Calu3 (cell line): ENCODE measurements around the gene EMC8. TPM values are rescaled to one million over a fixed set of nuclear protein-coding genes. Genes with fewer than 3 reads are reported as not detected.

Experiments
- BruUV-seq: library from RNA; stranded (reverse); fragments of 400-500 nt; replicated peaks from 2 replicates; lab custom pipeline; 2021; lab: Mats Ljungman, UMichigan
- CTCF ChIA-PET: fragments of 300-600 bp; sonication (Branson Sonifier 250); formaldehyde crosslinking; loops from one replicate; lab custom pipeline; 2022; ENCODE audit warnings: antibody characterized with exemption; lab: Charles Lee
- DNase-seq: peaks from one replicate; pipeline ENCODE4 v3.0.0; 2022
- H3K27ac Mint-ChIP-seq: one replicate; pipeline ENCODE4 v1.8.0; 2022; ENCODE audit warnings: mixed read lengths; ENCODE audit not compliant: unreplicated experiment
- H3K27me3 Mint-ChIP-seq: one replicate; pipeline ENCODE4 v1.8.0; 2022; ENCODE audit warnings: mixed read lengths; ENCODE audit not compliant: unreplicated experiment
- H3K36me3 Mint-ChIP-seq: one replicate; pipeline ENCODE4 v1.8.0; 2022; ENCODE audit warnings: mild to moderate bottlenecking, moderate library complexity, mixed read lengths; ENCODE audit not compliant: insufficient read depth, unreplicated experiment
- H3K4me1 Mint-ChIP-seq: one replicate; pipeline ENCODE4 v1.8.0; 2022; ENCODE audit warnings: mild to moderate bottlenecking, low read depth, mixed read lengths; ENCODE audit not compliant: unreplicated experiment
- H3K4me3 Mint-ChIP-seq: one replicate; pipeline ENCODE4 v1.8.0; 2022; ENCODE audit warnings: mild to moderate bottlenecking, low read depth, moderate library complexity, mixed read lengths; ENCODE audit not compliant: unreplicated experiment
- H3K9me3 Mint-ChIP-seq: one replicate; pipeline ENCODE4 v1.8.0; 2022; ENCODE audit warnings: low read depth, mixed read lengths; ENCODE audit not compliant: unreplicated experiment
- intact Hi-C: fragments of 100-400 bp; cut with micrococcal nuclease; formaldehyde crosslinking; loops from one replicate; pipeline ENCODE4 v1.10.0; 2022; ENCODE audit not compliant: unreplicated experiment
- total RNA-seq: library from RNA; stranded (reverse); gene quantifications from 2 replicates; pipeline ENCODE4 v1.2.3, GENCODE V29; 2022
- TF ChIP-seq, protein P1 (sequence below): fragments of 200-600 bp; IDR thresholded peaks from one replicate; pipeline ENCODE4 v1.8.0; 2022; ENCODE audit warnings: antibody characterized with exemption; ENCODE audit not compliant: unreplicated experiment

The EMC8 gene
- total RNA-seq, 1 experiment from 2014 or later: 62.7 TPM

DNA sequence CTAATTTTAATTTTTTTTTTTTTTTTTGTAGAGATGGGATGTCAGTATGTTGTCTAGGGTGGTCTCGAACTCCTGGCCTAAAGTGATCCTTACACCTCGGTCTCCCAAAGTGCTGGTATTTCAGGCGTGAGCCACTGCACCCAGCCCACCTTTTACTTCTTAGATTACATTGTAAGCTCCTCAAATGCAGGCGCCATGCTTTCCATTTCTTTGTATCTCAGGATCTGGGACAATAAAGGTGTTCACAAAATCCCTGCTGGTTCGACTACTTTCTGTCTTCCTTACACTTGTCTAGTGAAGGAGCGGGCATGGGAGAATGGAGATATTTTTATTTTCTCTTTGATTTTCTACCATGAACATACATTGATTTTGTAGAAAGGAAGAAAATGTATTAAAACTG is 25.2 kb downstream of the EMC8 start:
- Mint-ChIP-seq H3K27ac (no peak overlapping the region), H3K4me1 (peaks cover 10% of the 10 kb centered on the region), H3K9me3 (no peaks in the 10 kb centered on the region), H3K4me3 (no peak overlapping the region), H3K36me3 (peaks cover 11% of the 10 kb centered on the region), H3K27me3 (no peaks in the 10 kb centered on the region)
- intact Hi-C loops: no loop called here
- DNase-seq: no peak
- TF ChIP-seq, protein P1, sequence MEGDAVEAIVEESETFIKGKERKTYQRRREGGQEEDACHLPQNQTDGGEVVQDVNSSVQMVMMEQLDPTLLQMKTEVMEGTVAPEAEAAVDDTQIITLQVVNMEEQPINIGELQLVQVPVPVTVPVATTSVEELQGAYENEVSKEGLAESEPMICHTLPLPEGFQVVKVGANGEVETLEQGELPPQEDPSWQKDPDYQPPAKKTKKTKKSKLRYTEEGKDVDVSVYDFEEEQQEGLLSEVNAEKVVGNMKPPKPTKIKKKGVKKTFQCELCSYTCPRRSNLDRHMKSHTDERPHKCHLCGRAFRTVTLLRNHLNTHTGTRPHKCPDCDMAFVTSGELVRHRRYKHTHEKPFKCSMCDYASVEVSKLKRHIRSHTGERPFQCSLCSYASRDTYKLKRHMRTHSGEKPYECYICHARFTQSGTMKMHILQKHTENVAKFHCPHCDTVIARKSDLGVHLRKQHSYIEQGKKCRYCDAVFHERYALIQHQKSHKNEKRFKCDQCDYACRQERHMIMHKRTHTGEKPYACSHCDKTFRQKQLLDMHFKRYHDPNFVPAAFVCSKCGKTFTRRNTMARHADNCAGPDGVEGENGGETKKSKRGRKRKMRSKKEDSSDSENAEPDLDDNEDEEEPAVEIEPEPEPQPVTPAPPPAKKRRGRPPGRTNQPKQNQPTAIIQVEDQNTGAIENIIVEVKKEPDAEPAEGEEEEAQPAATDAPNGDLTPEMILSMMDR: no peak
- CTCF ChIA-PET: interaction anchor here (0.7 kb wide), 1 partner anchor 382 kb away, joined by 3 read pairs; no protein-coding TSS in a partner anchor
- BruUV-seq: no TSS peak

DNA sequence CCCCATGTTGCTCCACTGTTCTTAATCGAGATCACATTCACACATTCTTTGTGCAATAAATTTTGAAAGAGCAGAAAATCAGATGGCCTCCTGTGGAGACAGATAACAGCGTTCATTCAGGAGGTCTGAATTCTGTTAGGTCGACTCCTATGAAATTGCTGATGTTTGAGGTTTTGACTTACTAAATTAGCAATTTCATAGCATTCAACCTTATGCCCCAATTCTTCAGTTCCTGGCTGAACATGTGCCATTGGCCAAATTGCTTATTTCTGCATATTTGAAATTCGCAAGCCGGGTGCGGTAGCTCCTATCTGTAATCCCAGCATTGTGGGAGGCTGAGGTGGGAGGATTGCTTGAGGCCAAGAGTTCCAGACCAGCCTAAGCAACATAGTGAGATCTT is 26.3 kb downstream of the EMC8 start:
- BruUV-seq: no TSS peak
- H3K9me3 Mint-ChIP-seq: no peaks in the 10 kb centered on the region
- CTCF ChIA-PET: no interaction called here
- H3K27me3 Mint-ChIP-seq: no peaks in the 10 kb centered on the region
- H3K4me1 Mint-ChIP-seq: peaks cover 12% of the 10 kb centered on the region
- peaks cover 9% of the 10 kb centered on the region for H3K36me3 Mint-ChIP-seq
- intact Hi-C loops: no loop called here
- H3K27ac Mint-ChIP-seq: no peak overlapping the region
- no peak for DNase-seq
- TF ChIP-seq, protein P1: no peak
- no peak overlapping the region for H3K4me3 Mint-ChIP-seq

DNA sequence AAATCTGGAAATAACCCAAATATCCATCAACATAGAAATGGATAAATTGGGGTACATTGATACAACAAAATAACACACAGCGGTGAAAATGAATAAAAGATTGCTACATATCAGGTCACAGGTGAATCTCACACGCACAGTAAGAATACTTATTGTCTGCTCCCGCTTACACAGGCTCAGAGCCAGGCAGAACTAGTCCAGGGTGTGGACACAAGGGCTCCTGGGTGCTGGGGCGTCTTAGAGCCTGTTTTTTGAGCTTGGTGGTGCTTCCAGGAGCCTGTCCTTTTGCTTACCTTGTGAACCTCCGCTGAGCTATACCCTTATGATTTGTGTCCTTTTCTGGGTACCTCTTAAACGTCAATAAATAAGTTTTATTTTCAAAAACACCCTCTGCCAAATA is 28.6 kb downstream of the EMC8 start:
- CTCF ChIA-PET: interaction anchor here (0.5 to 0.7 kb wide), 2 partner anchors 10 to 23 kb away, joined by 3 to 4 read pairs; no protein-coding TSS in a partner anchor
- intact Hi-C loops: no loop called here
- no TSS peak for BruUV-seq
- Mint-ChIP-seq H3K4me1 (peaks cover 14% of the 10 kb centered on the region), H3K27ac (no peak overlapping the region), H3K9me3 (no peaks in the 10 kb centered on the region), H3K36me3 (peaks cover 10% of the 10 kb centered on the region), H3K4me3 (no peak overlapping the region), H3K27me3 (peaks cover 8% of the 10 kb centered on the region)
- DNase-seq: no peak
- TF ChIP-seq, protein P1: no peak

DNA sequence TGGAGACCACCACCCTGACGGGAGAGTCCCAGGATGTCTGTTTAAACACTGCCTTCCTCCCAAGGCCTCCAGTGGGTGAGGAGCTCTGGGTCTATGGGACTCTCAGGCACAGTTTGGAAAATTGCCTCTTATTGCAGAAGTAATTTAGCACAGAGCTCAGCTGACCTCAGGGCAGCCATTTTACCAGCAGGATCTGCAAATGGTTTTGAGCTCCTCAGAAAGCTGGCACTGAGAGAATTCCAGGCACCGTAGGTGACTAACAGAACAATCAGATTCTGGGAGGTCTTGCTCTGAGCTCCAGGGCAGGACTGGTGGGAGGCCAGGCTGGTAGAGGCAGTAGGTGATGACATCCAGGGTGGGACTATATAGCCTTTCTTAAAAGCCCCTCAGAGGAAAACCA is 31.1 kb downstream of the EMC8 start:
- DNase-seq: no peak
- Mint-ChIP-seq H3K36me3 (peaks cover 10% of the 10 kb centered on the region), H3K4me3 (no peak overlapping the region), H3K27me3 (peaks cover 28% of the 10 kb centered on the region), H3K27ac (no peak overlapping the region), H3K4me1 (peaks cover 14% of the 10 kb centered on the region), H3K9me3 (no peaks in the 10 kb centered on the region)
- TF ChIP-seq, protein P1: no peak
- intact Hi-C loops: no loop called here
- CTCF ChIA-PET: interaction anchor here (1.6 kb wide), 1 partner anchor 8 kb away, joined by 4 read pairs; no protein-coding TSS in a partner anchor
- no TSS peak for BruUV-seq
